GM12878 (cell line): ENCODE data around the gene SCAMP4. TPM values are rescaled to one million over a fixed set of nuclear protein-coding genes. Genes with fewer than 3 reads are reported as not detected.

Source experiments
- ATAC-seq: fragments of 200-7000 bp; cut with Tn5 transposase; 3 replicates; pipeline ENCODE4 v1.9.1; 2020; ENCODE audit warnings: mild to moderate bottlenecking, moderate library complexity
- BruUV-seq: library from RNA; stranded (reverse); fragments of 400-500 nt; replicated peaks from 2 replicates; lab custom pipeline; 2021; lab: Mats Ljungman, UMichigan
- CTCF ChIA-PET: fragments of 300-600 bp; sonication (Branson Sonifier 250); formaldehyde crosslinking; extraction: SDS; loops from one replicate; lab custom pipeline; 2021; ENCODE audit warnings: inconsistent platforms; lab: Yijun Ruan, JAX
- POLR2A ChIA-PET: fragments of 350-600 bp; formaldehyde crosslinking; extraction: SDS; loops from one replicate; lab custom pipeline; 2021; ENCODE audit warnings: inconsistent platforms; lab: Charles Lee
- RAD21 ChIA-PET: fragments of 300-600 bp; sonication (Branson Sonifier 250); formaldehyde crosslinking; loops from one replicate; lab custom pipeline; 2023; ENCODE audit warnings: antibody characterized with exemption; ENCODE audit not compliant: unreplicated experiment; lab: Charles Lee
- SMC1A ChIA-PET: fragments of 300-600 bp; sonication (Branson Sonifier 250); formaldehyde crosslinking; loops from one replicate; lab custom pipeline; 2023; ENCODE audit not compliant: unreplicated experiment, uncharacterized antibody; lab: Charles Lee
- DNase-seq: peaks from one replicate; pipeline ENCODE4 v3.0.0-alpha.2; 2011; ENCODE audit warnings: low read depth, low spot score
- FAIRE-seq: peaks from 3 replicates; lab custom pipeline; 2011; peaks lifted over from hg19 to GRCh38; lab: Jason Lieb, UNC
- H2AFZ ChIP-seq: 2 replicates; pipeline ENCODE4 v1.6.0; 2011; ENCODE audit warnings: low read depth, low read length, control low read depth; ENCODE audit not compliant: control insufficient read depth
- H3K27ac ChIP-seq: 2 replicates; pipeline ENCODE4 v1.5.1; 2011; ENCODE audit warnings: control low read depth; ENCODE audit not compliant: control insufficient read depth, insufficient read depth
- H3K27me3 ChIP-seq, 2 experiments: replicated peaks in 1 of 2; 2 replicates each; pipeline versions ENCODE4 v1.6.0 to v1.6.1; 2011; ENCODE audit warnings: low read length in 1 of 2; ENCODE audit not compliant: control insufficient read depth in 2 of 2, insufficient read depth in 2 of 2
- H3K36me3 ChIP-seq, 2 experiments: 2 replicates each; pipeline ENCODE4 v1.5.1; 2011; ENCODE audit warnings: low read length in 1 of 2; ENCODE audit not compliant: control insufficient read depth in 2 of 2, insufficient read depth in 2 of 2
- H3K4me1 ChIP-seq: 2 replicates; pipeline ENCODE4 v1.6.1; 2011; ENCODE audit warnings: mild to moderate bottlenecking, low read length, moderate library complexity, mixed read lengths; ENCODE audit not compliant: control insufficient read depth, insufficient read depth
- H3K4me2 ChIP-seq: 2 replicates; pipeline ENCODE4 v1.6.0; 2011; ENCODE audit warnings: control low read depth; ENCODE audit not compliant: control insufficient read depth, insufficient read depth
- H3K4me3 ChIP-seq: fragments of 200-600 bp; sonication (generic); 2 replicates; pipeline ENCODE4 v1.5.1; 2016
- H3K79me2 ChIP-seq: 2 replicates; pipeline ENCODE4 v1.6.0; 2011; ENCODE audit warnings: low read length; ENCODE audit not compliant: control insufficient read depth, insufficient read depth
- H3K9ac ChIP-seq: 2 replicates; pipeline ENCODE4 v1.8.0; 2011; ENCODE audit warnings: low read length, control low read depth, mixed read lengths; ENCODE audit not compliant: control insufficient read depth, insufficient read depth
- H3K9me3 ChIP-seq: replicated peaks from 3 replicates; pipeline ENCODE4 v1.5.1; 2011; ENCODE audit warnings: mild to moderate bottlenecking, low read length; ENCODE audit not compliant: control insufficient read depth, insufficient read depth
- H4K20me1 ChIP-seq: 2 replicates; pipeline ENCODE4 v1.6.0; 2011; ENCODE audit not compliant: control insufficient read depth, insufficient read depth
- IRF4 ChIP-seq: IDR thresholded peaks from 2 replicates; pipeline ENCODE4 v1.6.1; 2011; ENCODE audit warnings: low read depth, low read length
- WGBS: methylation state at CpG from one replicate; pipeline ENCODE4 v1.1.6; 2016; ENCODE audit warnings: low lambda C conversion rate; ENCODE audit not compliant: insufficient replicate concordance, insufficient coverage; ENCODE audit errors: missing lambda C conversion rate; 5-methylcytosine and 5-hydroxymethylcytosine counted together
- in situ Hi-C: fragments of 300-500 bp; cut with MboI; formaldehyde crosslinking; loops from 9 replicates; pipeline ENCODE4 v1.14.3; 2018; ENCODE audit warnings: mixed read lengths
- intact Hi-C: fragments of 100-400 bp; cut with micrococcal nuclease; formaldehyde crosslinking; loops from one replicate; pipeline ENCODE4 v1.14.2; 2022; ENCODE audit not compliant: unreplicated experiment
- polyA plus RNA-seq, 11 experiments: library from polyadenylated mRNA; depleted of rRNA in 4 of 11; unstranded in 6 of 11; stranded (reverse) in 5 of 11; fragments of >200 nt; fragmentation: Nextera tagmentation in 4 of 11; fragmentation: Illumina TruSeq in 1 of 11; extraction: Ambion mirVana in 4 of 11; extraction: Trizol in 1 of 11; gene quantifications; 1 replicate in 1 of 11; 2 replicates in 10 of 11; pipeline versions ENCODE4 v1.2.1 to v1.2.3, GENCODE V29; 2011 to 2016; ENCODE audit warnings: inconsistent platforms in 2 of 11, missing spikeins in 2 of 11, low read depth in 1 of 11
- total RNA-seq, 4 experiments: library from RNA; depleted of rRNA in 3 of 4; stranded (reverse); fragments of >200 nt in 3 of 4; fragmentation: Illumina TruSeq in 1 of 4; extraction: Trizol in 1 of 4; gene quantifications; 2 replicates each; pipeline versions ENCODE4 v1.2.1 to v1.2.3, GENCODE V29; 2013 to 2021
- TF ChIP-seq, protein P1 (sequence below): fragments of 450-650 bp; IDR thresholded peaks from 2 replicates; pipeline ENCODE4 v1.6.1; 2016; ENCODE audit warnings: mild to moderate bottlenecking

Gene SCAMP4
- total and polyA plus RNA-seq, 10 of the 15 experiments (the other 5 are each of a cell fraction or from before 2014, with no cell fraction given): 0.63 to 34.7 (median 12.8) TPM

DNA sequence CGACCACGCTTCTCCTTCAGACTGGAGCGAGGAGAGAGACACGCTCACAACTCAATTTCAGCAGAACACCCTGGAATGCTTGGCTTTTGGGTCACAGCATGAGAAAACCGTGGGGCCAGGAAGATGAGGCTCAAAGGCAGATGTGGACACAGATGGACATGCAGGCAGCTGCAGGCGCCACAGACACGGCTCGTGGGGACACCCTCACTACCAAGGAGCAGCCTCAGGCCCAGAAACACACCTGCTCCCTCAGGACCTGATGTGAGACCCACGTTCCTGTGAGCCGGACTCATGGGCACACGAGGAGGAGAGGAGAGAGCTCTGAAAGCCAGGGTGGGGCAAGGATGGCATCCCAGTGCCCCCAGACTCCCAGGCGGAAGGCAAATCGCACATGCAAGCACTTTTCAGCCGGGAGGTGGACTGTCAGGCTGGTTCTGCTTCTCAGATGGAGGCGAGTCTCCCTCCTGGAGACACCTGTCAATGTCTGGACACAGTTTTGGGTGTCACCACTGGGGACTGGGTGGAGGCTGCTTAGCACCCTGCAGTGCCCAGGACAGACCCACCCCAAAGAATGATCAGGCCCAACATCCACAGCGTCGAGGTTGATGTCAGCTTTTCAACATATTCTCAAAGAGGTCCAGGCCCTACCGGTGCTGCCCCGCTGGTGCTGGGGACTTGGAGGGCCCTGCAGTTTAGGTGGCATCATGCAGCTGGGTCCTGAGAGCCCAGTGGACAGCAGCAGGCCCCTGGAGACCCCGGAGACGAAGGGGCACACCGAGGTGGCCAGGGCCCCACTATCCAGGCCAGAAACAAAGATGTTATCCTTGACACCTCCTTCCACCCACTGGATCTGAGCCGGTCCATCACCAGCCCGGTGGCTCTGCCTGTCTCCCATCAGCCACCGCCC lies 22.2 kb upstream of the SCAMP4 start:
- Histone ChIP-seq H2AFZ (no peak overlapping the region), H3K4me1 (peaks cover 21% of the 10 kb centered on the region), H3K27me3 (no peaks in the 10 kb centered on the region), H3K79me2 (peaks cover 34% of the 10 kb centered on the region), H3K36me3 (peaks cover 0 to 6% of the 10 kb centered on the region in 2 experiments; a peak in 2 of 4 replicates), H3K27ac (peak overlapping the region; percentile 30; the same call in 1 of the 2 replicates), H3K9ac (peak overlapping the region; percentile 96), H4K20me1 (peaks cover 9% of the 10 kb centered on the region; the same call in 1 of the 2 replicates), H3K4me3 (peak overlapping the region; percentile 99), H3K4me2 (peak overlapping the region; percentile 86), H3K9me3 (no peaks in the 10 kb centered on the region)
- ChIA-PET CTCF (interaction anchor here (1.7 to 2.4 kb wide), 2 partner anchors 14 to 19 kb away, joined by 5 read pairs; no protein-coding TSS in a partner anchor), SMC1A (interaction anchor here (1.3 to 2.0 kb wide), 2 partner anchors 14 to 21 kb away, joined by 3 to 6 read pairs; no protein-coding TSS in a partner anchor), RAD21 (no interaction called here), POLR2A (interaction anchor here (0.6 to 2.7 kb wide), 3 partner anchors 8 to 202 kb away, joined by 3 to 9 read pairs (median 3); no protein-coding TSS in a partner anchor)
- ATAC-seq: peak; percentile 16; the same call in 2 of the 3 replicates
- BruUV-seq: no TSS peak
- no peak for TF ChIP-seq IRF4
- TF ChIP-seq, protein P1, sequence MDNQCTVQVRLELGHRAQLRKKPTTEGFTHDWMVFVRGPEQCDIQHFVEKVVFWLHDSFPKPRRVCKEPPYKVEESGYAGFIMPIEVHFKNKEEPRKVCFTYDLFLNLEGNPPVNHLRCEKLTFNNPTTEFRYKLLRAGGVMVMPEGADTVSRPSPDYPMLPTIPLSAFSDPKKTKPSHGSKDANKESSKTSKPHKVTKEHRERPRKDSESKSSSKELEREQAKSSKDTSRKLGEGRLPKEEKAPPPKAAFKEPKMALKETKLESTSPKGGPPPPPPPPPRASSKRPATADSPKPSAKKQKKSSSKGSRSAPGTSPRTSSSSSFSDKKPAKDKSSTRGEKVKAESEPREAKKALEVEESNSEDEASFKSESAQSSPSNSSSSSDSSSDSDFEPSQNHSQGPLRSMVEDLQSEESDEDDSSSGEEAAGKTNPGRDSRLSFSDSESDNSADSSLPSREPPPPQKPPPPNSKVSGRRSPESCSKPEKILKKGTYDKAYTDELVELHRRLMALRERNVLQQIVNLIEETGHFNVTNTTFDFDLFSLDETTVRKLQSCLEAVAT: peak; percentile 47; the same call in 1 of the 2 replicates
- DNase-seq: no peak
- no peak for FAIRE-seq
- in situ Hi-C loops (no loop called here), intact Hi-C loops (no loop called here)
- WGBS: 62% methylated on average over 25 of the region's 25 CpGs
